ENCODE data around the gene DPPA5.

GRCh38 chr6:73353636-73354593 is at the start of gene DPPA5:
- TF ChIP-seq POLR2A (IDR thresholded peaks at IDR 0.05), result no peak
- TF ChIP-seq, protein P1, sequence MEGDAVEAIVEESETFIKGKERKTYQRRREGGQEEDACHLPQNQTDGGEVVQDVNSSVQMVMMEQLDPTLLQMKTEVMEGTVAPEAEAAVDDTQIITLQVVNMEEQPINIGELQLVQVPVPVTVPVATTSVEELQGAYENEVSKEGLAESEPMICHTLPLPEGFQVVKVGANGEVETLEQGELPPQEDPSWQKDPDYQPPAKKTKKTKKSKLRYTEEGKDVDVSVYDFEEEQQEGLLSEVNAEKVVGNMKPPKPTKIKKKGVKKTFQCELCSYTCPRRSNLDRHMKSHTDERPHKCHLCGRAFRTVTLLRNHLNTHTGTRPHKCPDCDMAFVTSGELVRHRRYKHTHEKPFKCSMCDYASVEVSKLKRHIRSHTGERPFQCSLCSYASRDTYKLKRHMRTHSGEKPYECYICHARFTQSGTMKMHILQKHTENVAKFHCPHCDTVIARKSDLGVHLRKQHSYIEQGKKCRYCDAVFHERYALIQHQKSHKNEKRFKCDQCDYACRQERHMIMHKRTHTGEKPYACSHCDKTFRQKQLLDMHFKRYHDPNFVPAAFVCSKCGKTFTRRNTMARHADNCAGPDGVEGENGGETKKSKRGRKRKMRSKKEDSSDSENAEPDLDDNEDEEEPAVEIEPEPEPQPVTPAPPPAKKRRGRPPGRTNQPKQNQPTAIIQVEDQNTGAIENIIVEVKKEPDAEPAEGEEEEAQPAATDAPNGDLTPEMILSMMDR (IDR thresholded peaks at IDR 0.05), result no peak
- TF ChIP-seq EP300 (IDR thresholded peaks at IDR 0.05), result no peak
